OCI-LY1 (cell line): ENCODE data around the gene CEP57.

ENCODE experiments used
- CTCF ChIP-seq: fragments of 200-600 bp; sonication (generic), shearing (Covaris generic); IDR thresholded peaks from 2 replicates; pipeline ENCODE4 v1.5.1; 2017; ENCODE audit warnings: mild to moderate bottlenecking, antibody characterized with exemption, low read length, moderate library complexity, mixed read lengths
- EZH2 ChIP-seq: fragments of 200-600 bp; sonication (generic), shearing (Covaris generic); IDR thresholded peaks from 2 replicates; pipeline ENCODE4 v1.8.0; 2017; ENCODE audit warnings: borderline replicate concordance, mixed run types, mild to moderate bottlenecking, antibody characterized with exemption, low read length, moderate library complexity, mixed read lengths

GRCh38 chr11:95788921-95789505, 1.3 kb upstream of the CEP57 start:
- TF ChIP-seq CTCF (peak; percentile 33; the same call in 1 of the 2 replicates), EZH2 (no peak)
